BJ (cell line): ENCODE results near the gene EGFLAM. TPM values are rescaled to one million over a fixed set of nuclear protein-coding genes. Genes with fewer than 3 reads are reported as not detected.

Experiments
- CTCF ChIA-PET: fragments of 350-600 bp; formaldehyde crosslinking; extraction: SDS; loops from one replicate; lab custom pipeline; 2021; ENCODE audit warnings: antibody characterized with exemption, inconsistent platforms; lab: Yijun Ruan, JAX
- POLR2A ChIA-PET: fragments of 300-600 bp; sonication (Branson Sonifier 250); formaldehyde crosslinking; extraction: SDS; loops from one replicate; lab custom pipeline; 2021; ENCODE audit warnings: antibody characterized with exemption; lab: Charles Lee
- DNase-seq: peaks from one replicate; pipeline ENCODE4 v3.0.0-alpha.2; 2011; ENCODE audit warnings: low read depth
- H3K27me3 ChIP-seq: 2 replicates; pipeline ENCODE4 v1.6.0; 2011; ENCODE audit warnings: low read length; ENCODE audit not compliant: control insufficient read depth, insufficient read depth
- H3K36me3 ChIP-seq: 2 replicates; pipeline ENCODE4 v1.5.1; 2011; ENCODE audit warnings: low read length; ENCODE audit not compliant: control insufficient read depth, insufficient read depth
- H3K4me3 ChIP-seq: 2 replicates; pipeline ENCODE4 v1.5.1; 2011; ENCODE audit warnings: low read depth, mild to moderate bottlenecking, control low read depth, low read length
- CTCF ChIP-seq: IDR thresholded peaks from 2 replicates; pipeline ENCODE4 v1.5.1; 2011; ENCODE audit warnings: low read depth, mild to moderate bottlenecking, control low read depth, inconsistent platforms, low read length, moderate library complexity; ENCODE audit not compliant: insufficient read depth
- polyA plus RNA-seq: library from polyadenylated mRNA; depleted of rRNA; stranded (reverse); fragments of >200 nt; gene quantifications from 2 replicates; pipeline ENCODE4 v1.2.3, GENCODE V29; 2011

EGFLAM gene
- polyA plus RNA-seq, 1 experiment: 3.9 TPM

DNA sequence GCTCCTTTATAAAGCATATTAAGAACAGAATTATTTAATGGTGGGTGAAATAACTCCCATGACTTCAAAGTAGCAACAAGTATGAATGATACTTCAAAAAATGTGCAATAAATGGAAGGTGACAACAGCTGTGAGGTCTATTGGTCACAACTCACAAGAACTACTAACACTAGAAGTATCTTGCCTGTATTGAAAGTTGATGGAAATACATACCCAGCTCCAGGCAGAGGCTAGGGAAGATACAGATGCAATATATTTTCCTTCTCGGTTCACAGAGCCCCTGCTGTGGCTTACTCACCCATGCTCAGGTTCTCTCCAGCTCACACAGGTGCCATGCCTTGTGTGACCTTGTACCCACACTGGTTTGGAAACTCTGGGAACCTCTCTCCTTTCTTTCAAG, 164.3 kb downstream of the EGFLAM start:
- DNase-seq: no peak
- CTCF ChIA-PET: interaction anchor here (0.8 to 4.8 kb wide), 7 partner anchors 9 to 361 kb away, joined by 3 to 42 read pairs (median 5); no protein-coding TSS in a partner anchor

DNA sequence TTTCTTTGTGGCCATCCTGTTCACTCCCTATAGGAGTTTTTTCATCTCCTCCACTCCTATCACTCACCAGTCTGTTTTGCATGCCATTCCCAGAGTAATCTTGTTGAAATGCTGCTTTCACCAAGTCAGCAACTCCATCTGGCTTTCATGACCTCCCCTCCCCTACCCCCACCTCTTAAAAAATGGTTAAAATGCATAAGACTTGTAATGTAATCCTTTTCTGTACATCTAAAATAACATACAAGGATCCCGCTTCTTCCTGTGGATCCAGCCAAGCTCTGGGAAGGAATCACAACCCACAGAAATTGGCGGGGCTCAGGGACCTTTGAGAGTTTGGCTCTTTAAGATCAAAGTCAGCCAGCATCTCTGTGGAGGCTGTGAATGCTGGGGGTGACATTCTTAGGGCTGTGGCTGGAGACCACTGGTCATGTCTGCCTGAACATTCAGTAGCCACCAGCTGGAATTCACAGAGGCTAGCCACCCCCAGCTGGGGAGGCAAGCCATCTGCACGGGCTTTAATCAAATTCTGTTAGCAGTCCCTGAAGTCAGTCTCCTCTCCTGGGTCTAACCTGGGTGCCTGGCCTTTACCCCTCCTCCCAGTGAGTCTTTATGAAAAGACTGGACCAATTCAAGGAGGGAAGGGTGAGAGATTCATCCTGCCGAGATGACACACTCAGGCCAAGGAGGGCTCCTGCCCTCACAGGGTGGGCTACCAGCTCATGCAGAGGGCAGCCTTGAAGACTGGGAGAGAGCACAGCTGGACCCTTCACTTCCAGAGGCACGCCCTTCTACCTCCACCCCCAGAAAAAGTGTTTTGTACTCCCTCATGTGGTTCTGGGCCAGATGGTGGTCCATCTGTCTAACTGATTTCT, 165.2 kb downstream of the EGFLAM start:
- TF ChIP-seq CTCF: no peak
- no peak overlapping the region for H3K4me3 ChIP-seq
- no peaks in the 10 kb centered on the region; the same call in 1 of the 2 replicates for H3K27me3 ChIP-seq
- H3K36me3 ChIP-seq: no peaks in the 10 kb centered on the region
- no peak for DNase-seq
- ChIA-PET POLR2A (no interaction called here), CTCF (interaction anchor here (0.8 to 4.8 kb wide), 5 partner anchors 8 to 386 kb away, joined by 3 to 42 read pairs (median 5); no protein-coding TSS in a partner anchor)

More for the DNA sequence above, 164.3 kb downstream of the EGFLAM start:
- POLR2A ChIA-PET: no interaction called here
- Histone ChIP-seq H3K27me3 (peaks cover 2% of the 10 kb centered on the region), H3K36me3 (no peaks in the 10 kb centered on the region), H3K4me3 (no peak overlapping the region)
- TF ChIP-seq CTCF: no peak

GRCh38 chr5:38424148-38425060, 166.0 kb downstream of the EGFLAM start:
- no peak for DNase-seq
- no peak for TF ChIP-seq CTCF
- ChIA-PET POLR2A (no interaction called here), CTCF (interaction anchor here (1.2 to 2.5 kb wide), 2 partner anchors 11 to 385 kb away, joined by 3 to 9 read pairs; no protein-coding TSS in a partner anchor)
- H3K4me3 ChIP-seq: no peak overlapping the region
- no peaks in the 10 kb centered on the region for H3K36me3 ChIP-seq
- H3K27me3 ChIP-seq: no peaks in the 10 kb centered on the region

- no peak overlapping the region for H3K4me3 ChIP-seq
- ChIA-PET CTCF (interaction anchor here (0.5 kb wide), 1 partner anchor 47 kb away, joined by 3 read pairs; no protein-coding TSS in a partner anchor), POLR2A (no interaction called here)
- H3K36me3 ChIP-seq: no peaks in the 10 kb centered on the region
- TF ChIP-seq CTCF: no peak
- H3K27me3 ChIP-seq: no peaks in the 10 kb centered on the region
- DNase-seq: no peak
These were observed 168.1 kb downstream of the EGFLAM start for GRCh38 chr5:38426490-38426889.
